ENCODE measurements around the gene ASCC1.
A peak's percentile ranks its signal among the peaks of the same experiment; 100 is the strongest.

ASCC1 gene

DNA sequence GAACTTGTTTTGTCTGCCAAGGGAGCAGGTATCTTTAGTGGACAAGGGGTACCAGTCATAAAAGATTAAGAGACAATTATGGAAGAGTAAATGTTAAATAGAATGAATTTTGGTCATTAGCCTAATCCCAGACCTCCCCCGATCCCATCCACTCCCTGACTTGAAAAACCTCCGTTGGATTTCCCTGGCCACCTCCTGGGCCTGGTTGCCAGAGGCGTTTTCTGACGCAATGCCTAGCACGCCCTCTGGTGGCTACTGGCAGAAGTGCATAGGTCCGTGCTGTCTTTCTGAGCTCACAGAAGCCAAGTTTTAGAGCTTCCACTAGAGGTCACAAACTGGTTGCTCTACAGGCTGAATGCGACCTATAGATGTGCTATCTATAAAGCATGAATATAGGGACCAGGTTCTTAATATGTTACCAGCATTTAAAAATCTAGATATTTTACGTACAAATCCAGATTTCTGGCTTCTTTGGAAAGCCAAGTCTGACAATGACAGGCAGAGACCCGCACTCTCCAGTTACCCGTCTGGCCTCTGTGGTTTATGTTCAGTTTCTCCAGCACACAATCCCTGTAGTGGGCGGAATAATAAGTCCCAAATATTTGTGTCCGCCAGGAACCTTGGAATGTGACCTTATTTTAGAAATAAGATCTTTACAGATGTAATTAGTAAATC, 167.5 kb downstream of the ASCC1 start:
- DNase-seq (ENCODE audit: insufficient read length, low spot score): peak; percentile 78
- peak; percentile 94 for FAIRE-seq
- TF ChIP-seq POLR2AphosphoS5 (IDR thresholded peaks at IDR 0.05; ENCODE audit: low read depth, low read length) (no peak), SPI1 (IDR thresholded peaks at IDR 0.05; ENCODE audit: low read depth, low read length) (no peak), PAX5 (IDR thresholded peaks at IDR 0.05; ENCODE audit: insufficient read depth, low read length, severe bottlenecking) (no peak), TAF1 (IDR thresholded peaks at IDR 0.05; ENCODE audit: low read depth, low read length) (no peak), POU2F2 (IDR thresholded peaks at IDR 0.05; ENCODE audit: low read depth, low read length) (no peak), POLR2A (IDR thresholded peaks at IDR 0.05; ENCODE audit: low read depth, low read length) (no peak)

Data from GM12891 (cell line).